ENCODE results near the gene SELENON.

SELENON gene

DNA sequence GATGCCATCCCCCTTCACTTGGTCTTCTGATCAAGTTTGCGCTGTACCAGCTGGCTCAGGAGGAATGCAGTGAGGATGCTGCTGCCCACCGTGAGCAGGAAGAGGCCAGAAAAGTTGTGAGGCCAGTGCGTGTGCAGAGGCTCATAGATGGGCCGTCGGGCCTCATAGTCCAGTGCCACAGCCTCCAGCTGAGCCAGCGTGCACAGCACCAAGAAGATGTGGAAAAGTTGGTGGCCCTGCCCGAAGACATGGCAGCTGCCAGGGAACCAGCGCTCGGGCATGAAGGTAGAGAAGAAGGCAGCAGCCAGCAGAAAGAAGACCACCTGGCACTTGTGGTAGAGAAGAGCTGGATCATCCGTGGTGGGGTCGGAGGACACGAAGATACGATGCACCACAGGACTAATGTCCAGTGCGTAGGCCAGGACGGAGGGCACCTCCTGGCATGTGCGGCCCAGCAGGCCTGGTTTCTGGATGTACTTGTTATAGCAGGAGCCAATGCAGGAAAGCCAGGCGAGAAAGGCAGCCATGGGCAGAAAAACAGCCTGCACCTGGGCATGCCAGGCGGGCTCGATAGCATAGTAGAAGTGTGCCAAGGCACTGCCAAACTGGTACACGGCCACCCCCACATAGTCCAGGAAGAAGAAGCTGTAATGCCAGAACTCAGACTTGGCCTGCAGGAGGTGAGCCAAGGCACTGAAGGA lies 62.9 kb downstream of the SELENON start:
- DNase-seq (ENCODE audit: low read depth, low spot score): no peak

DNA sequence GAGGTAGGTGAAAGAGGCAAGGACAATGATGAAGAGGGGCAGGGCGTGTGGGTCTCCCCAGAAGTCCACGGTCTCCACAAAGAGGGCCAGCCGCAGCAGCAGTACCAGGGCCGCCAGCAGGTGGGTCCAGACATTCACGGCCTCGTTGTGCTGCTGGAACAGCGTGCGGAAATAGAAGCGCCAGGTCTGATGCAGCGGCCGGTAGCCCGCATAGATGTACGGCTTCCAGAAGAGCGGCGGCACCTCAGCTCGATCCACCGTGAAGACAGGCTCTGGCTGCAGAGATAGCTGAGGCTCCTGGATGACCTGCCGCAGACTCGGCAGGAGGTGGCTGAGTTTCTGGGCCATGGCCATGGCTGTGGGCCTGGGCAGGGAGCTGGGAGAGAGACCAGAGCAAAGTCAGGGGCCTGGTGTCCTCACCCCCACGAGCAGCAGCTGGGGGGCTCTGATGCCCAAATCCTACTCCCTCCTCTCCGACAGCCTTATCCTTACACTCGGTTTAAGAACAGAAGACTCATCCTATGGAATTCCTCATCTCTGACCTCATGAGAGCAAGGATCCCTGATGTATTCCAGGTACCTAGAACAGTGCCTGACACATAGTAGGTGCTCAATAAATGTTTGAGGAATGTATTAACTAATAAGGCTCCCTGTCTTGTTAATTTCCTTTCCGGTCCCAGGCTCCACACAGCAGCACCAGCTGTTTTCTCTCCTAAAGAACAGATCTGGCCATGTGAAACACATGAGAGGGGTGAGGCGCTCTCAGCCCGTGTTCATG lies 63.7 kb downstream of the SELENON start:
- DNase-seq (ENCODE audit: low read depth, low spot score): no peak

DNA sequence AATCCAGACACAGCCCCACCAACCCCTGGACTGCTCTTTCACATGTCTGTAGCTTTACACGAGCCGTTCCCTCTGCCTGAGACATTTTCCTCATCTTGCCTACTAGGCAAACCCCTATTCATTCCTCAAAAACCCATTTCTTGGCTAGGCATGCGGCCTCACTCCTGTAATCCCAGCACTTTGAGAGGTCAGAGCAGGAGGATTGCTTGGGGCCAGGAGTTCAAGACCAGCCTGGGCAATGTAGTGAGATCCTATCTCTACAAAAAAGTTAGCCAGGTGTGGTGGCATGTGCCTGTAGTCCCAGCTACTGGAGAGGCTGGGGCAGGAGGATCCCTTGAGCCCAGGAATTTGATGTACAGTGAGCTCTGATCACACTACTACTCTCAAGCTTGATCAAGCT lies 64.4 kb downstream of the SELENON start:
- DNase-seq (ENCODE audit: low read depth, low spot score): no peak

DNA sequence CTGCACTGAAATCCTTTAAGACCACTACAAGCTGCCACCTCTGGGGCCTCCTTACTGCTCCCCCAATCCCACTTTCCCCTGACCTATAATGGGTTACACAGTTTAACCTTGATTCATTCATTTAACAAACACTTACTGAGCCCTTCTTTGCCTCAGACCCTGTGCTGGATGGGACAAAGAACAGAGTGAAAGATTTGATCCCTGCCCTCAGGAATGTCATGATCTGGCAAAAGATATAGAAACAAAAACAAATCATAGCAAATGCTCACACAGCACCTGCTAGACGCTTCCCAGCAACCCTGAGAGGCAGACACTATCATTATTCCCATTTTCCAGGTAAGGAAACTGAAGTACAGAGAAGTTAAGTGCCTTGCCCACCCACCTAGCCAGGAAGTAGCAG lies 66.3 kb downstream of the SELENON start:
- DNase-seq (ENCODE audit: low read depth, low spot score): no peak

DNA sequence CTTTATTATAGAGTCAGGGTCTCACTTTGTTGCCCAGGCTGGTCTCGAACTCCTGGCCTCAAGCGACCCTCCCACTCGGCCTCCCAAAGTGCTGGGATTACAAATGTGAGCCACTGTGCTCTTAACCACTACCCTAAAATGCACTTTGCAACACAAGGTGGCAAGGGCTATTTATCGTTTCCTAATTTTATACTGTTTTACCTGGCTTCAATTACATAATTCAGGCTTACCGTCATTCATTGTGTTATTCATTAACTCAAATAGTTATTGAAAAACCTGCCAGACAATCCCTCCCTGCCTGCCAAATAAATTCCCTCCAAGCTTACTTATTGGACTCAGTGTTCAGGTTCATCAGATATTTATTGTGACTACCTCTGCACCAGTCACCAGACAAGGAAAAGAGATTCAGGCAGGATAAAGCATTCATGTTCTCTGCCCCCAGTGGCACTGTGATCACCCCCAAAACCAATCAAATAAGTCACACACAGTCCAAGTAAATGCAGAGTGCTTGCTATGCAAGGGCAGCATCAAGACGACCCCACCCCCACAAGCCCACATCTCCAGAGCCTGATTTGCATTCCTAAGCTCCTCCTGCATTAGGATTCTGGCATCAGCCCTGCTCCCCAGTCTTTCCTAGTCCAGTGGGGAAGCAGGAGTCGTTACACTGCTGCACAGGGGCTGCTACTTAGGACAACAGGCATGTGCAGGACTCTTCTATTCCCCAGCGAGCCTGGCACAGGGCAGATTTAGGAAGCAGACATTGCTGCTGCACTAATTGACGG lies 67.4 kb downstream of the SELENON start:
- no peak for DNase-seq (ENCODE audit: low read depth, low spot score)
